ENCODE measurements around the gene AIP. TPM values are rescaled to one million over a fixed set of nuclear protein-coding genes. Genes with fewer than 3 reads are reported as not detected.

Gene AIP
- total and polyA plus RNA-seq, 2 donors (not counting 3 experiments of a cell fraction or from before 2014, with no cell fraction given) = 46.3 to 114 TPM

GRCh38 chr11:67523556-67524479, 41.0 kb downstream of the AIP start:
- dilution Hi-C loops (cut with MboI; ENCODE audit: extremely low pct_ligation_motif_present, low sequenced_read_pairs) = no loop called here

GRCh38 chr11:67524480-67524808, 41.6 kb downstream of the AIP start:
- no peak overlapping the region for H3K4me2 ChIP-seq (ENCODE audit: insufficient read depth, low read length)
- H3K9ac ChIP-seq (replicated peaks; ENCODE audit: extremely low read depth, insufficient read depth, low read length) = no peak overlapping the region
- H3K4me3 ChIP-seq (replicated peaks in 1 of 3; ENCODE audit: insufficient read depth in 1 of 3, low read depth in 1 of 3, low read length in 3 of 3) = no peak overlapping the region
- peaks cover 0 to 2% of the 10 kb centered on the region in 2 experiments for H3K27me3 ChIP-seq (ENCODE audit: control insufficient read depth in 2 of 2, insufficient read depth in 2 of 2, low read length in 2 of 2)
- no peak for TF ChIP-seq FOS (IDR thresholded peaks at IDR 0.05; ENCODE audit: borderline replicate concordance, insufficient read depth, low read length)
- no peak for TF ChIP-seq CTCF (IDR thresholded peaks at IDR 0.05; ENCODE audit: extremely low read depth in 1 of 2, insufficient read depth in 1 of 2, low read depth in 1 of 2, low read length in 2 of 2)
- no peak for TF ChIP-seq POLR2A (IDR thresholded peaks at IDR 0.05; ENCODE audit: low read depth, low read length)
- TF ChIP-seq POLR2AphosphoS5 (IDR thresholded peaks at IDR 0.05; ENCODE audit: insufficient read depth, low read depth, low read length) = no peak
- ChIA-PET CTCF (no interaction called here), POLR2A (no interaction called here)
- no peaks in the 10 kb centered on the region for H3K9me3 ChIP-seq (replicated peaks; ENCODE audit: control insufficient read depth, insufficient read depth, low read length)
- no peak overlapping the region for H2AFZ ChIP-seq (ENCODE audit: low read depth, low read length)
- BruUV-seq (replicated peaks) = no TSS peak
- no peaks in the 10 kb centered on the region for H3K36me3 ChIP-seq (ENCODE audit: control insufficient read depth in 2 of 2, extremely low read depth in 1 of 2, insufficient read depth in 2 of 2, low read length in 2 of 2)
- DNase-seq (ENCODE audit: low read depth, low spot score) = no peak
- no peak for FAIRE-seq
- no peaks in the 10 kb centered on the region for H3K9me1 ChIP-seq (replicated peaks; ENCODE audit: control insufficient read depth, extremely low read depth, insufficient read depth, low read length)
- dilution Hi-C loops (cut with MboI; ENCODE audit: extremely low pct_ligation_motif_present, low sequenced_read_pairs) = no loop called here
- no peak overlapping the region for H3K27ac ChIP-seq (ENCODE audit: insufficient read depth, low read depth, low read length)
- H3K79me2 ChIP-seq (ENCODE audit: control insufficient read depth, insufficient read depth, low read length) = no peaks in the 10 kb centered on the region
- H3K4me1 ChIP-seq (ENCODE audit: control insufficient read depth, extremely low read depth, insufficient read depth, low read length) = no peaks in the 10 kb centered on the region
- intact Hi-C loops (cut with micrococcal nuclease) = no loop called here
- H4K20me1 ChIP-seq (replicated peaks; ENCODE audit: control insufficient read depth, extremely low read depth, insufficient read depth, low read length) = no peaks in the 10 kb centered on the region

More at GRCh38 chr11:67523556-67524479, 41.0 kb downstream of the AIP start:
- CTCF ChIA-PET = no interaction called here
- H3K27ac ChIP-seq (ENCODE audit: insufficient read depth, low read depth, low read length) = no peak overlapping the region
- no TSS peak for BruUV-seq (replicated peaks)
- no peak overlapping the region for H3K4me2 ChIP-seq (ENCODE audit: insufficient read depth, low read length)
- H3K36me3 ChIP-seq (ENCODE audit: control insufficient read depth in 2 of 2, extremely low read depth in 1 of 2, insufficient read depth in 2 of 2, low read length in 2 of 2) = no peaks in the 10 kb centered on the region
- peaks cover 0 to 3% of the 10 kb centered on the region in 2 experiments for H3K27me3 ChIP-seq (ENCODE audit: control insufficient read depth in 2 of 2, insufficient read depth in 2 of 2, low read length in 2 of 2)
- H3K9me3 ChIP-seq (replicated peaks; ENCODE audit: control insufficient read depth, insufficient read depth, low read length) = no peaks in the 10 kb centered on the region
- no peak overlapping the region for H2AFZ ChIP-seq (ENCODE audit: low read depth, low read length)
- no peaks in the 10 kb centered on the region for H3K9me1 ChIP-seq (replicated peaks; ENCODE audit: control insufficient read depth, extremely low read depth, insufficient read depth, low read length)
- H3K79me2 ChIP-seq (ENCODE audit: control insufficient read depth, insufficient read depth, low read length) = no peaks in the 10 kb centered on the region
- no peak for DNase-seq (ENCODE audit: low read depth, low spot score)
- no peaks in the 10 kb centered on the region for H4K20me1 ChIP-seq (replicated peaks; ENCODE audit: control insufficient read depth, extremely low read depth, insufficient read depth, low read length)
- H3K4me3 ChIP-seq (replicated peaks in 1 of 3; ENCODE audit: insufficient read depth in 1 of 3, low read depth in 1 of 3, low read length in 3 of 3) = no peak overlapping the region
- no peak for TF ChIP-seq GATA2 (IDR thresholded peaks at IDR 0.05; ENCODE audit: insufficient read depth, insufficient read length, low read depth, low read length)
- no peak for FAIRE-seq
- no peaks in the 10 kb centered on the region for H3K4me1 ChIP-seq (ENCODE audit: control insufficient read depth, extremely low read depth, insufficient read depth, low read length)
- intact Hi-C loops (cut with micrococcal nuclease) = no loop called here
- no peak overlapping the region for H3K9ac ChIP-seq (replicated peaks; ENCODE audit: extremely low read depth, insufficient read depth, low read length)
- POLR2A ChIA-PET = no interaction called here

Measured in endothelial cell of umbilical vein (primary cell).